Measurements from ENCODE around the gene STYXL2. TPM values are rescaled to one million over a fixed set of nuclear protein-coding genes. Genes with fewer than 3 reads are reported as not detected.

The STYXL2 gene
- total and polyA plus RNA-seq, 2 of the 8 experiments (the other 6 are each of a cell fraction or from before 2014, with no cell fraction given) = 0.09 to 0.22 TPM

GRCh38 chr1:167127236-167127635, 33.4 kb downstream of the STYXL2 start:
- H4K20me1 ChIP-seq (replicated peaks in 1 of 2; ENCODE audit: control insufficient read depth in 1 of 2, insufficient read depth in 2 of 2, low read length in 2 of 2) = no peaks in the 10 kb centered on the region
- H3K14ac ChIP-seq (ENCODE audit: insufficient read length) = no peak overlapping the region
- H3K18ac ChIP-seq (ENCODE audit: extremely low read depth, low read length) = no peak overlapping the region
- H2BK20ac ChIP-seq (ENCODE audit: low read length) = peak overlapping the region; percentile 64; the same call in 1 of the 2 replicates
- no peak overlapping the region for H3K4me3 ChIP-seq (ENCODE audit: extremely low read depth in 1 of 4, insufficient read depth in 2 of 4, low read depth in 3 of 4, low read length in 4 of 4)
- H2AK5ac ChIP-seq (ENCODE audit: low read depth, low read length) = no peak overlapping the region
- 93% methylated on average over 5 of the region's 5 CpGs; no CpG with 5 or more reads in 1 of the 2 experiments for WGBS, 2 experiments (ENCODE audit: extremely low coverage in 1 of 2, insufficient coverage in 1 of 2, insufficient read length in 1 of 2, insufficient replicate concordance in 2 of 2, low coverage in 1 of 2, low lambda C conversion rate in 2 of 2, missing lambda C conversion rate in 1 of 2)
- no peaks in the 10 kb centered on the region for H3K9me3 ChIP-seq (ENCODE audit: insufficient read depth in 2 of 2, low read depth in 1 of 2, low read length in 1 of 2)
- FAIRE-seq (no peak), DNase-seq (ENCODE audit: low read depth in 1 of 2, low spot score in 2 of 2) (peak in 1 of 2 experiments; percentile 30)
- H2BK15ac ChIP-seq (ENCODE audit: low read length) = no peak overlapping the region
- no peaks in the 10 kb centered on the region for H3K36me3 ChIP-seq (ENCODE audit: control insufficient read depth in 2 of 4, insufficient read depth in 4 of 4, low read length in 3 of 4)
- no peak overlapping the region for H2BK12ac ChIP-seq (ENCODE audit: low read depth, low read length)
- no peak overlapping the region for H3K4me2 ChIP-seq (ENCODE audit: insufficient read depth in 1 of 2, low read depth in 2 of 2, low read length in 2 of 2)
- no peaks in the 10 kb centered on the region for H3K23me2 ChIP-seq (ENCODE audit: low read depth, low read length)
- H3K23ac ChIP-seq (ENCODE audit: insufficient read length) = no peak overlapping the region
- peaks cover 0 to 2% (median 0%) of the 10 kb centered on the region in 4 experiments; a peak in 4 of 7 replicates for H3K4me1 ChIP-seq (replicated peaks in 1 of 4; ENCODE audit: control insufficient read depth in 3 of 4, insufficient read depth in 4 of 4, low read length in 3 of 4)
- no peak overlapping the region for H3K56ac ChIP-seq (replicated peaks; ENCODE audit: insufficient read length, low read depth, low read length)
- H4K5ac ChIP-seq (ENCODE audit: insufficient read length, low read depth, low read length) = no peak overlapping the region
- ChIA-PET CTCF (ENCODE audit: partially characterized antibody) (interaction anchor here (0.8 to 8.0 kb wide), 10 partner anchors 9 to 67 kb away, joined by 3 to 81 read pairs (median 4); no protein-coding TSS in a partner anchor), POLR2A (ENCODE audit: partially characterized antibody) (interaction anchor here (4.3 kb wide), 2 partner anchors 8 to 93 kb away, joined by 13 to 20 read pairs; partner anchors contain the start of gene POU2F1)
- no peak overlapping the region for H2BK120ac ChIP-seq (replicated peaks; ENCODE audit: low read depth, low read length)
- no peaks in the 10 kb centered on the region for H3K79me2 ChIP-seq (ENCODE audit: control insufficient read depth in 1 of 2, insufficient read depth in 2 of 2, low read length in 2 of 2)
- no peaks in the 10 kb centered on the region for H3K79me1 ChIP-seq (ENCODE audit: low read depth, low read length)
- no peak overlapping the region for H3K4ac ChIP-seq (replicated peaks; ENCODE audit: insufficient read length, low read depth, low read length)
- H3K9ac ChIP-seq (replicated peaks in 1 of 4; ENCODE audit: extremely low read depth in 1 of 4, low read depth in 3 of 4, low read length in 3 of 4) = no peak overlapping the region
- no peak overlapping the region for H2BK5ac ChIP-seq (ENCODE audit: low read depth, low read length)
- no peak overlapping the region for H4K91ac ChIP-seq (replicated peaks; ENCODE audit: insufficient read length, low read length)
- no peak overlapping the region for H3K27ac ChIP-seq (ENCODE audit: low read depth, low read length)
- H3K27me3 ChIP-seq (replicated peaks in 1 of 4; ENCODE audit: control insufficient read depth in 3 of 4, extremely low read depth in 1 of 4, insufficient read depth in 3 of 4, low read length in 3 of 4) = no peaks in the 10 kb centered on the region; a peak in 2 of 7 replicates
- no peak overlapping the region for H4K8ac ChIP-seq (ENCODE audit: extremely low read depth, insufficient read depth, low read length)
- no peak overlapping the region for H2AFZ ChIP-seq (ENCODE audit: low read length)
- TF ChIP-seq USF2 (IDR thresholded peaks at IDR 0.05; ENCODE audit: low read length) (no peak), SIX5 (IDR thresholded peaks at IDR 0.05; ENCODE audit: low read depth, low read length) (no peak), JUN (IDR thresholded peaks at IDR 0.05; ENCODE audit: low read depth, low read length) (no peak), ZNF274 (IDR thresholded peaks at IDR 0.05; ENCODE audit: borderline replicate concordance, extremely low read depth, low read length) (no peak), CBX5 (IDR thresholded peaks at IDR 0.05; ENCODE audit: low read depth, low read length) (no peak), TCF12 (IDR thresholded peaks at IDR 0.05; ENCODE audit: low read depth, low read length) (no peak), MAX (IDR thresholded peaks at IDR 0.05) (no peak), POLR2AphosphoS5 (IDR thresholded peaks at IDR 0.05; ENCODE audit: low read depth, low read length) (no peak), PHF8 (conservative IDR thresholded peaks at IDR 0.05; ENCODE audit: low read depth, low read length) (no peak), ATF2 (IDR thresholded peaks at IDR 0.05; ENCODE audit: low read length) (no peak), POLR2A (IDR thresholded peaks at IDR 0.05; ENCODE audit: control extremely low read depth in 1 of 2, low read depth in 2 of 2, low read length in 2 of 2) (no peak), SP2 (IDR thresholded peaks at IDR 0.05; ENCODE audit: low read length) (no peak)
